GM10266 (cell line): ENCODE results near the gene FAM163B.

Experiments used
- DNase-seq: peaks from one replicate; pipeline ENCODE4 v3.0.0; 2012; ENCODE audit errors: extremely low spot score
- CTCF ChIP-seq: IDR thresholded peaks from 2 replicates; pipeline ENCODE4 v1.5.1; 2012; ENCODE audit warnings: mild to moderate bottlenecking, low read depth; ENCODE audit not compliant: control insufficient read depth, insufficient read depth; ENCODE audit errors: missing control alignments

FAM163B gene

GRCh38 chr9:133604214-133604613, 5.0 kb downstream of the FAM163B start:
- peak; percentile 23 for TF ChIP-seq CTCF
- DNase-seq = no peak

GRCh38 chr9:133603135-133603927, 5.9 kb downstream of the FAM163B start:
- TF ChIP-seq CTCF = no peak
- DNase-seq = no peak

GRCh38 chr9:133602277-133602676, 6.9 kb downstream of the FAM163B start:
- no peak for DNase-seq
- TF ChIP-seq CTCF = no peak

- no peak for DNase-seq
- TF ChIP-seq CTCF = no peak
Observed at GRCh38 chr9:133601746-133602145, 7.4 kb downstream of the FAM163B start.

GRCh38 chr9:133600739-133601138, 8.4 kb downstream of the FAM163B start:
- no peak for DNase-seq
- TF ChIP-seq CTCF = no peak

- TF ChIP-seq CTCF = no peak
- DNase-seq = no peak
Observed at GRCh38 chr9:133599470-133600173, 9.6 kb downstream of the FAM163B start.

GRCh38 chr9:133598978-133599377, 10.2 kb downstream of the FAM163B start:
- DNase-seq = no peak
- TF ChIP-seq CTCF = no peak
